DMS53 treated with DMSO at 0.1 percent for 48 hours (cell line): ENCODE data around the gene CACNB2.

Source experiments
- DNase-seq: peaks from one replicate; lab custom pipeline; 2025; ENCODE audit not compliant: unreplicated experiment; lab: John Stamatoyannopoulos, UW

The CACNB2 gene

DNA sequence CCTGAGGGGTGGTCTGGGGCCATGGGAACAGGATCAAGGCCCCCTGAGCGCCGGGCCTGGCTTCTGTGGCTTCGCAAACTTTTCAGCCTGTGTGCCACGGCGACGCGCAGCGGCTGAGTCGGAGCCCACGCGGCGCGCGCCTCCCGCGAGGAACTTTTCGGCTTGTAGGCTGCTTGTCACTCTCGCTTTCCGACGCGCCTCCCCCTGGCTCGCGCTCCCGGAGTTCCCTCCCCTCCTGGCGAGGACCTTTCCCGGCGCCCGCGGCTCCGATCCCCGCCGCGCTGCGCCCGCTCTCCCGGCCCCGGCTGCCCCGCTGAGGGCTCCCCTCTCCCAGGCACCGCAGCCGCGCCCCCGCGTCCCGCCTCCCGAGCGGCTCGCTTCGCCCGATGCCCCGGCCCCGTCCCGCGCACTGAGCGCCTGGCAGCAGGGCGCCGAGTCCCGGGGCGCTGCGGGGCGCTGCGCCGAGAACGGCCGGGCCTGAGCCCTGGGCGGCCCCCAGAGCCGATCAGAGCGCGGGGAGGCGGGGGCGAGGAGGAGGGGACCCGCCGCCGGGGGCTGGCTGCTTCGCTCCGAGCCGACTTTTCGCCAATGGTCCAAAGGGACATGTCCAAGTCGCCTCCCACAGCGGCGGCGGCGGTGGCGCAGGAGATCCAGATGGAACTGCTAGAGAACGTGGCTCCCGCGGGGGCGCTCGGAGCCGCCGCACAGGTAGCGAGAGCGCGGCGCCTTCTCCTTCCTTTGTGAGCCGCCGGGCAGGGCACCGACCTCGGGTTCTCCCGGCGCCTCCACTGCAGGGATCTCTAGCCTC is at the start of gene CACNB2:
TSS of gene CACNB2 (plus strand) at position 276 of the 808 bp plus-strand sequence.
- DNase-seq, result peak; percentile 34

DNA sequence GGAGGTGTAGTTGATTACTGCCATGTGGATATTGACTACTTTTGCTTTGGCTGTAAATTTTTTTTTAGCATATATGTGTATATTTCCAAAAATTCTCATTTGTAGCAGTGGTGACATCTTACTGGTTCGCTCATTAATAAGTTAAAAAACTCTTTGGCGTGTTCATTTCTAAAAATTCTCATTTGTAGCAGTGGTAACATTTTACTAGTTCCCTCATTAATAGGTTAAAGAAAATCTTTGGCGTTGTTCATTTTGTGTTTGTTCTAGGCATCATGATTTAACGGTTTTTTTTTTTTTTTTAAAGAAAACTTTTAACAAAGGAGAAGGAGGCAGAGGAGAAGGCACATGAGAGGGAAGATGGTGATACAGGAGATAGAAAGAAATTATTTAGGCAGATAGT is 45.9 kb upstream of the CACNB2 start:
- no peak for DNase-seq

DNA sequence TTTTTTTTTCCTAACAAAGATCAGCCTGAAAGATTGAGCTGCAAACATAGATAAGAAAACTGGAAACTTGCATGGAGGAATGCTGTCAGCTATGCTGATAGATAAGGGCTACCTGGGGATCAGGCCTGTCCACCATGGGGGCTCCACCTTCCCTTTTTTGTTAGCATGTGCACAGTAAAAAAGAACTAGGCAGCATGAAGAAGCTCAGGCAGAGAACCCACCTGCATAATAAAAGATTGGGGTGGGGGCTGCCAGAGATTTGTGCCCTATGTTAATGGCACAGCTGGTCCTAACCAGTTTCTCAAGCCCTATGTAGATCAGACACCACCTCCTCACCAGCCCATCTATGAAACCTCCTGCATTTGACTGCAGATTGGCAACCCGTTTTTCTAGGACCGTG is 45.4 kb upstream of the CACNB2 start:
- DNase-seq, result no peak

DNA sequence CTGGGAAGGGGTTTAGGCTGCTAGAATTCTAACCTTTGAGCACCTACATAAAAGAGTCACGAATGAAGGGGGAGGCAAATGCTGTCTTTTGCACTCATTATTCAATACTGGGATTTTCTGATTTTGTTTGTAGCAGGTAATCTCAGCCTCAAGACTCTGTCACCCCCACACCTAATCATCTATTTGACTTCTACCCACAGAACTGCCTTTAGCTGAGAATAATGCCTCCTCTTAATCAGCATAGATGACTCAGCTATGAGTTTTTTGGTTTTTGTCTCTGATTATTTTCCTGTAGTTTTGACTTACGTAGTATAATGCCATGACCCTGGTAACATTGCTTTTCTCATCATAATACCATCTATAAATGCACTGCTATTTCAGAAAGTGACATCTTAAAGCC is 42.7 kb upstream of the CACNB2 start:
- no peak for DNase-seq

DNA sequence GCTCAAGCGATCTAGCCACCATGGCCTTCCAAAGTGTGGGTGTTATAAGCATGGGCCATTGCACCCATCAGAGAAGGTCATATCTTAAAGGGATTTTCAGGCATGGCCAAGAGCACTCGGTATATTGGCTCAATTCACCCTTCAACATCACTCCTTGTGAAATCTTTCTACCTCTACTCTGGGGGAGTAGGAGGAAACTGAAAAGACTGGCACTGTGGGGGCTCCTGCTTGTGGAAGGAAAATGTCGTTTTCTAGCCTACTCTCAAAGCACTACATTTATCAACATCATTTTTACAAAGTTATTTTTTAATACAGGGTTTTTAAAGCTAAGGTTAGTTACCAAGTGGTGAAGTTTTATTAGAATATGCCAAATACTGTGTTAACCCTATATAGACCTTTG is 42.0 kb upstream of the CACNB2 start:
- no peak for DNase-seq

DNA sequence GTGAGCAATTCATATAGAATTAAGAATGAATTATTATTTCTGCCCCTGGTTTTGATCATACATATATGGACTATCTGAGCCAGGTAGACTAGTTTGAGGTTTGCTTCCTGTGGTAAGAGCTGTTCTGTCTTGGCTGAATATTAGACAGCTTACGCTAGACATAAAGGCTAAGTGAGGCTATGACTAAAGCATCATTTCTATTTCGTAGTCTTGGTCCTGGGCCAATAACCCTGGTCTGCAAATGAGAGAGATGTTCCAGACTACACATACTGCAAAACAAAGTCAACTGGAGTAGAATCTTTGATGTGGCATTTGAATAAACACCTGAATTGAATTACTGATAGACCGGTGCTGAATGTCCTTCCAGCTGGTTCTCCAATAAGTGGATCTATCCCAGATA is 40.8 kb upstream of the CACNB2 start:
- no peak for DNase-seq

DNA sequence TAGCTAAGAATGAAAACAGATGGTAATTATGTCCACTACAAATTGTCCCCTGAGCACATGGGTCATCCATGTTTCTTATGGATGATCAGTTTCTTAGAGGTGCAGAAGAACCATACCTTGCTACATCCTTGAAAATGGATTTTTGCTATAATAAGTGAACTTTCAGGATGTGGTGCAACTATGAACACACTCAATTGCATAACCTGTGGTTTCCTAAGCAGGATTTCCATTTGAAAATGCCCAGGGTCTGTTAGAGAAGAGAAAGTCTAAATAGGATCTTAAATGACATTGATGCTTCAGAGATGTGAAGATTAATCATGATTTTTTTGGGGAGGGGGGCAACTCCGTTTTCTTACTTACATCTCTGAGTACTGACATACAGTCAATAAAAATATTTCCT is 39.6 kb upstream of the CACNB2 start:
- DNase-seq, result no peak

DNA sequence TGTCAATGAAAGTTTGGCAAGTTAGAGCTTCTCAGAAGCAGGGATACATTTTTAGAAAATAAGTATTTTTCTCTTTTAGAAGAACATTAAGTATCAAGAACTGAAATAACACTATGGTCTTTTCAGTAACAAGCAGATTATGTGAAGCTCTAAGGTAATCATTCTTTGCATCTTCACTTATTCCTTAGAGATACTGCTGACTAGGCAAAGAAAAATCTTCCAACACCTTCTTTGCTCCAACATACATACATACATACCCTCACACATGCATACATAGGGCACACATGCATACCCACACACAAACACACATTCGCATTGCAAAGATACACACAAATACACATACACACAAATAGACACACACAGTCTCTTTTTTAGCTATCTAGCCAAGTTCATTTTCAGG is 37.8 kb upstream of the CACNB2 start:
- DNase-seq, result no peak

DNA sequence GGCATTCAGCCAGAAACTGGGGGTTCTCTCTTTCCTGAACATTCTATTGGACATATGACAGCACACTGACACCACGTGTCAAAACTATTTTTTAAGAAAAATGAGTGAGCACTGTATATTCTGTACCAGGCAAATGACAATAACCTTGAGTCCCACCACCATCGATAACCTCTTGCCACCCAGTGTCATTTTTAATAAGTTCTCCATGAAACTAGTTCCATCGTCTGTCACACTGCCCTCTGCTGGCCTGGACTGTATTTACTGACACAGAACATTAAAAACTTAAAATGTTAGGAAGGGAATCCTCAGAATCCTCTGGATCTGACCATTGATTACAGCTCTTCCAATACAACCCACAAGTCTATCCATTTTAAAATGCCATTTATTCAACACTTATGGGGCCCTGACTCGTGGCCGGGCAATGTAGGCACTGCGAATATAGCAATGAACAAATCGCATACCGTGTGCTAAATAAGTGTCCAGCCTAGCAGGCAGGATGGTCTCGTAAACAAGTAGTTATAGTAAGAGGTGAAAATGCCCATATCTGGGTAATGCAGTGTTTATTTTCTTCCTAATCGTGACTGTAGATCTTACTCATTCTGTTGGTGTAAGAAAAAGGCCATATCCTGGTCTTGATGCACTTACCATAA is 35.9 kb upstream of the CACNB2 start:
- peak; percentile 21 for DNase-seq

DNA sequence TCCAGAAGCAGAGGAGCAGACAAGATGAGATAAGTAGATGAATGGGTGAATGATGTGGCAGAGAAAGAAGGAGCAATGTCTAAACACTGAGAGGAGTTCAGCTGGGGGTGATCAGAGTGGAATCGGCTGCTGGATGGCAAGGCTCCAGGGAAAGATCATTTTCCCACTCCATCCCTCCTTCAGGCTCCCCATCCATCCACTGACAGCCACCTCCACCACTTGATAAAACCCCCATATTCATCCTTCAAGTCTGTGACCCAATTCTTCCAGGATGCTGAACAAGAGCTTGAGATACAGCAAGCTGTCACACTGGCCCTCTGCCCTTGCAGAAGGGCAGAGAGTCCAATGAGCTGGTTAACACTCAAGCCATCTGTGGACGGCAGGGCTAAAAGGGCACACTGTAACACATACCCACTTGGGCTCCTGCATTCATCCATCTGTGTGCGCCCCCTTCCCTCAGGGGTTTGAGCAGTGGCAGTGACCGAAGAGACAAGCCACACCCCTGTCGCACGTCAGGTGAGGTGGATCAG is 30.8 kb upstream of the CACNB2 start:
- DNase-seq, result no peak

DNA sequence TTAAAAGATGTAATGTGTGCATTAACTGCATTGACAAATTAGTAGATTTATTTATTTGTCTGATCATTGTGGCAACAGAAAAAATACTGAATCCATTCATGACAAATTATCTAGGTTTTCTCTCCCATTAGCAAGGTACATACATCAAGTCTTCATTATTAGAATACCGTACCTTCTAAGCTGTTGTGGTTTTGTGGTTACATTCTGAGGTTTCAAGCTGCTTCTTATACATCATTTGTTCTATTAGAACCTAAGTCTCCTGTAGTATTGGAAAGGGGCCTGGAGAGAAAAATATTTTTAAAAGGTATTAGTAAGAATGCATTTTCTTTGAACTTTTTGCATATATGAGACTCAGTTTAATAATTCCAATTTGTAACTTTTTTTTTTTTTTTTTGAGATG is 26.3 kb upstream of the CACNB2 start:
- DNase-seq, result no peak

DNA sequence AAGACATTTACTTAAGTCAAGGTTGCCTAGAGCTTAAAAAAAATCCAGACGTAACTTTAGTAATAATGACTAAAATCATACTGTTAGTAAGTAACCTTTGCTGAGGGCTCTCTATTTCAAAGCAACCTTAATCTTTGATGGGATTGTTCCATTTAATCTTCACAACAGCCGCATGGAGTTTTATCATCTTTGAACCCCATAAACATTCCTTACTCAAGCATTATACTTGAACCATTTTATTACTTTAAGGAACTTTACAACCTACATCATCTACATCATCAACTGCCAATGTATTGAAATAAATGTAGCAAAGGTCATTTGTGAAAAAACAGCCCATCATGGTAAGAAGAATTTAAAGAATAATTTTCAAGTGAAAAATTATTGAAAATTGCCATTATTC is 22.9 kb upstream of the CACNB2 start:
- DNase-seq, result no peak

DNA sequence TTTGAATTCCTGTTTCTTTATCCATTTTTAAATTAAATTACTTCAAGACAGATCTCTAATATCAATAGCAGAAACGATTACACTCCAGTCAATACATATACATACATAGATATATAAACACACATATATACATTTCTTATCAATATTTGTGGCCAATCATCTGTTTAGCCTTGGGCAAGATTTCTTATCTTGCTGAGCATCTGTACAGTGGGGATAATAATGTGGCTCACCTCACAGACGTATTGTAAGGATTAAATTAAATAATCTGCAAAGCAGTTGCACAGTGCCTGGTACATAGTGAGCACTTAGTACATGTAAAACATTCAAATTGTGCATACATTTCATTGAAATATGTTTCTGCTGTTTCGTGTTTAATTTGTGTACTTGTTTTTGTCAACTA is 17.5 kb upstream of the CACNB2 start:
- DNase-seq, result no peak

DNA sequence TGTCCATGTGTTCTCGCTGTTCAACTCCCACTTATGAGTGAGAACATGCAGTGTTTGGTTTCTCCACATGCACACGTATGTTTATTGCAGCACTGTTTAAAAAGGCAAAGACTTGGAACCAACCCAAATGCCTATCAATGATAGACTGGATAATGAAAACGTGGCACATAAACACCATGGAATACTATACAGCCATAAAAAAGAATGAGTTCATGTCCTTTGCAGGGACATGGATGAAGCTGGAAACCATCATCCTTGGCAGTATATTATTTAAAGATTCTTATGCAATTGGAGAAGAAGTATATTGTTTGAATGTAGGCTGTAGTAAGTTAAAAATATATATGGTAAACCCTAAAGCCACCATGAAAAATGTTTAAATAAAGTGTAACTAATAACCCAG is 7.2 kb upstream of the CACNB2 start:
- DNase-seq, result no peak

DNA sequence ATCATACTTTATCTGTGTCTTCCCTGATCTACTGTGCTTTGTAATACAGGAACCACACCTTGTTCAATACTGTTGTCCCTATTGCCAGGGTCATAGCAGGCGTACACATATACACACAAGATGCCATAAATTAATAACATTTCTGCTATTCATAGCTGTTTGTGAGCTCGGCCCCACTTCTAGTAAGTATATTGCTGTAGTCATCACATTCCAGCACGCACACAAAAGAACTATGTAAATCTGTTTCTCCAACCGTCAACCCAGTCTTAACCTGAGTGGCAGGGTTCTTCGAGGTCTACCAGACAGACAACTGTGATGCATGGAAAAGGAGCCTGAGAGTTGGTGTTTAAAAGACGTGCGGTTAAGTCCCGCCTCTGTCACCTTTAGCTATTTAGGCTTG is 5.7 kb upstream of the CACNB2 start:
- DNase-seq, result no peak

DNA sequence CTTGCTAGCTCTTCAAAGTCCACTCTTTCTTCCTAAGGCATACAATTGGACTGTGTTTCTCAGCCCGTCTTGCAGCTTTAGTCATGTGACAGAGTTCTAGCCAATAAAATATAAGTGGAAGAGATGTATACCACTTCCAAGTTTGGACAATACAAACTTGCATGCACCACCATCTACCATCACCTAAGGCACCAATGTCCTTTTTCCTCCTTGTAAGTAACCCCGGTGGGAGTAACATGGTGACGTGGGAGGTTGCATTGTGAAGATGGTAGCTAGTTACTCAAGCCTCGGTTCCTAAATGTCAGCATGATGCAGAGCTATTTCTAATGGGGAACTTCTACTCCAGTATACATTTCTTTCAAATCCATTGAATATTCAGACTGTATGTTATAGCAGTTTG is 5.3 kb upstream of the CACNB2 start:
- DNase-seq, result no peak

DNA sequence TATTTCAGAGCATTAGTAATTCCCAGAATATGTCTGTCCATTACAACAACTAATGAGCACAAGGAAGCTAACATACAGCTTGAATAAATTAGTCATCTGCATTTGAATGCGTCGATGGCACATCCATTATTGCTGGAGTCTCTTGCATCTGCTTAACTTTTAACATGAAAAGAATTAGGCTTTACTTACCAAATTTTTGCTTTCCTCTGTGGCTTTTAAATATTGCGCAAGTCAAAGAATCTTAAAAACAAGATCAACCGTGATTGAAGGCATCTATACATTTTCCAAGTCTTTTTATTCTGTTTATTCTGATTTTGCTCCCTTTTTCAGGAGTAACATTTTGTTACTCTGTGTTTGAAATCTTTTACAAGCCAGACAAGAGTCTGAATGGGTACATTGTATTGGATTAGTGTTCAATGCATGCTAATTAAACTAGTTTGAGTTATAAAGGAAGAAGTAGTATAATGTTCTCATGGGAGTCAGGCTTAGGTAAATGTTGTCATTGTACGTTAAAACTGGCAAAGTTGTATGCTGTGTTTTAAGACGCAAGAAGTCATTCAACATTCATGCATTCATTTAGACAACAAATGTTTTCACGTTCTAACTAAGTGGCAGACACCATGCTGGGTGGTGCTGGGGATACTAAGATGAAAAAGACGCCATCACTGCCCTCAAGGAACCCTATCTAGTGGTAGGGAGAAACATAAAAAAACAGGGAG is 4.0 kb upstream of the CACNB2 start:
- DNase-seq, result no peak

DNA sequence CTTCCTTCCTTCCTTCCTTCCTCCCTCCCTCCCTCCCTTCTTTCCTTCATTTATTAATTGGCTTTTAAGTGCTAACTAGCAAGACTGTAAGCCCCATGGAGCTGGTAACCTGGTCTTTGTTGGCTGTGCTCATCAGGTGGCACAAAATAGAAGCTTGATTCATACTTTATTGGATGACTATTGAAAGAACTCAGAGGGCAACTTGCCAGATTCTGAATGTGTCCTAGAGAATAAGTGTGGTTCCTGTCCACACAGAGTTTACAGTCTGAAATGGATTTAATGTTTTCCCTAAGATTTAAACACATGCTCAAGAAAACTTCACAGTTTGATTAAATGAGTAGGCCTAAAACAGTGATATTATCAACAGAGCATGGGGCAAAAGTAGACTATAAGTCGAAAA is 3.1 kb upstream of the CACNB2 start:
- DNase-seq, result no peak

DNA sequence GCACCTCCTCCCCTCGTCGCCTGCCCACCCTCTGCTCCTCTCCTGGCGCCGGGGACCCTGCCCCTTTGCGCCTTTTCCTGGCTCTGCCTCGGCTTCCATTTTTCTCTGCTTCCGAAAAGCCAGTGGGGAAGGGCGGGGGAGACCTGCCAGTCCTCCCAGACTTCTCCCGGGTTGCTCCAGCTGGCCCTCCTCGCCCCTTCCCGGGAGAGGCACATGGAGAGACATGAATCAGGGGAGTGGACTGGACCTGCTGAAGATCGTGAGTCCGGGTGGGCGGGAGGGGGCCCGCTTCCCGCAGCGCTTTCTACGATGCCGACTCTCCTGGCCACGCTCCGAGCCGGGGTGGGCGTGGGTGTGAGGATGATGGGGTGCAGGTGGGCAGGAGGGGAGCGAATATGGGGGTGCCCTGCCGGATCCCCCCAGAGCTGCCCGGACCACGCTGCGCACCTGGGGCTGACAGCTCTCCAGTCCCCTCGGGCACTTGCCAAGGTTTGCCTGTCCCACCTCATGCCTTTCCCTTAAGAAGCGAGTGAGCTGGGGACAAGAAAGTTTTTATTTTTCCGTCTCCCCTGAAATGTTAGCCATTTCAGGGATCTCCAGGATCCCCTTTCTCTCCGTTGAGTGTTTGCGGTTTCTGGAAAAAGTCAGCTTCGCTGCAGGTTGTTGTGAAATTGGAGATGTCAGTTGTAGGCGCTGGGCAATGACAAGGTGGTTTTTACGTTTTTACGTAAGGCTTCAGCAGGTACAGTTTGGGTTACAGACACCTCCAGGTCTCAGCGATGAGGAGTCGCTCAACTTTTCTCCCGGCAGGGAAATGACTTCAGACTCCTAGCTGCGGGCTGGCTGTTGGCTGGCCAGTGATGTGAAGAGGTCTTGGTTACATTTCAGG is 977 bp downstream of the CACNB2 start:
- no peak for DNase-seq

DNA sequence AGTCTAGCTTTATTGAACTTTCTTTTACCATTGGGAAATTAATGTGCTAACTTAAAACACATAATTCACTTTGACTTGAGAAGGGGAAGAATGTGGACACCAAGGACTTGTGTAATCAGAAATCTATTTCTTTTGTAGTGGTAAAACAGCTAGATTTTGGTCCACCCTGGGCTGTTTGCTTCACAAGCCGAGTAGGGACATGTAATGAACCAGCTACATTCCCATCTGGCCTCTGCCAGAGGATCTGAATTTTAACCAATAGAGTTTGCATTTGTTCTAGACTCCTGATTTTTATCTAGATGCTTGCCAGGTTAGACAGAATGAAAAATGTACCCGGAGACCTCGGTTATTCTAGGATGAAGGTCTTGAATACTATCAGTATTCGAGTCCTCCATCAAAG is 1.9 kb downstream of the CACNB2 start:
- DNase-seq, result no peak

DNA sequence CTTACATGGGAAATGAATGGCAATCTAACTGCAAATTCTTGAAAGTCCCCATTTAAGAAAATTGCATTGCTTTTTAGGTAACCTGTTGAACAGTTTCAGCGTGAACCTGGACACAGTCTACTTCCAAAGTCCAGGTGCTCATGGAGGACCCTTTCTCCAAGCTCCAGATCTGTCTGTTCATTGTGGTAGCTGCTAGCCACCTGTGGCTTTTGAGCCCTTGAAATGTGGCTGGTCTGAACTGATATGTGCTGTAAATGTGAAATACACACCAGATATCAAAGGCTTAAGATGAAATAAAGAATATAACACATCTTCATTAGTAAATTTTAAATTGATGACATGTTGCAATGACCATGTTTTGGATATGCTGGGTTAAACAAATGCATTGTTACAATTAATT is 4.2 kb downstream of the CACNB2 start:
- DNase-seq, result no peak
